MM.1S (cell line): Measurements from ENCODE around the gene CCNT2.

ENCODE experiments used
- DNase-seq: peaks from one replicate; pipeline ENCODE4 v3.0.0-alpha.2; 2015
- H2AFZ ChIP-seq: fragments of 300-600 bp; sonication (generic); 2 replicates; pipeline ENCODE4 v1.6.0; 2016; ENCODE audit warnings: antibody characterized with exemption, low read length
- H3F3A ChIP-seq: fragments of 300-600 bp; sonication (generic); 2 replicates; pipeline ENCODE4 v1.6.1; 2016; ENCODE audit warnings: mild to moderate bottlenecking, antibody characterized with exemption, low read length, moderate library complexity, mixed read lengths; ENCODE audit not compliant: insufficient read depth
- H3K27ac ChIP-seq: fragments of 300-600 bp; sonication (generic); 2 replicates; pipeline ENCODE4 v1.5.1; 2016; ENCODE audit warnings: mild to moderate bottlenecking, low read length
- H3K27me3 ChIP-seq: fragments of 300-600 bp; sonication (generic); replicated peaks from 2 replicates; pipeline ENCODE4 v1.6.0; 2016; ENCODE audit warnings: low read length; ENCODE audit not compliant: insufficient read depth
- H3K36me3 ChIP-seq: fragments of 300-600 bp; sonication (generic); replicated peaks from 2 replicates; pipeline ENCODE4 v1.6.1; 2016; ENCODE audit warnings: mild to moderate bottlenecking, low read length, mixed read lengths; ENCODE audit not compliant: insufficient read depth
- H3K4me1 ChIP-seq: fragments of 300-600 bp; sonication (generic); 2 replicates; pipeline ENCODE4 v1.6.1; 2016; ENCODE audit warnings: low read length, mixed read lengths
- H3K4me2 ChIP-seq: fragments of 300-600 bp; sonication (generic); 2 replicates; pipeline ENCODE4 v1.6.0; 2016; ENCODE audit warnings: low read depth, low read length
- H3K4me3 ChIP-seq: fragments of 300-600 bp; sonication (generic); 2 replicates; pipeline ENCODE4 v1.5.1; 2016; ENCODE audit warnings: low read length, mixed read lengths
- H3K79me2 ChIP-seq: fragments of 300-600 bp; sonication (generic); 2 replicates; pipeline ENCODE4 v1.6.1; 2016; ENCODE audit warnings: mixed run types, low read length, mixed read lengths
- H3K9ac ChIP-seq: fragments of 300-600 bp; sonication (generic); 2 replicates; pipeline ENCODE4 v1.6.1; 2016; ENCODE audit warnings: low read length, mixed read lengths
- H3K9me2 ChIP-seq: fragments of 300-600 bp; sonication (generic); replicated peaks from 2 replicates; pipeline ENCODE4 v1.6.1; 2016; ENCODE audit warnings: mild to moderate bottlenecking, low read length, mixed read lengths; ENCODE audit not compliant: insufficient read depth
- H3K9me3 ChIP-seq: fragments of 300-600 bp; sonication (generic); replicated peaks from 2 replicates; pipeline ENCODE4 v1.6.1; 2016; ENCODE audit warnings: mild to moderate bottlenecking, low read length, mixed read lengths; ENCODE audit not compliant: insufficient read depth
- H4K20me1 ChIP-seq: fragments of 300-600 bp; sonication (generic); 2 replicates; pipeline ENCODE4 v1.6.1; 2016; ENCODE audit warnings: mild to moderate bottlenecking, low read length, moderate library complexity, mixed read lengths; ENCODE audit not compliant: insufficient read depth
- CTCF ChIP-seq: fragments of 300-600 bp; sonication (generic); IDR thresholded peaks from 2 replicates; pipeline ENCODE4 v1.5.1; 2016; ENCODE audit warnings: antibody characterized with exemption, low read length, mixed read lengths
- EZH2 ChIP-seq: fragments of 300-600 bp; sonication (generic); optimal IDR thresholded peaks from 2 replicates; pipeline ENCODE3; 2017; ENCODE audit warnings: low read depth, mild to moderate bottlenecking, antibody characterized with exemption, low read length, mixed read lengths
- EZH2phosphoT487 ChIP-seq: fragments of 300-600 bp; sonication (generic); IDR thresholded peaks from 2 replicates; pipeline ENCODE4 v1.6.1; 2018; ENCODE audit warnings: antibody characterized with exemption, low read length

Gene CCNT2

GRCh38 chr2:134926231-134926931, 7.8 kb downstream of the CCNT2 start:
- H3K9ac ChIP-seq = no peak overlapping the region
- peaks cover 4% of the 10 kb centered on the region; the same call in 1 of the 2 replicates for H3K4me1 ChIP-seq
- H3K9me3 ChIP-seq = no peaks in the 10 kb centered on the region
- no peak for DNase-seq
- H3K79me2 ChIP-seq = peaks cover 100% of the 10 kb centered on the region
- no peaks in the 10 kb centered on the region for H3K9me2 ChIP-seq
- H3K27ac ChIP-seq = no peak overlapping the region
- peaks cover 74% of the 10 kb centered on the region for H4K20me1 ChIP-seq
- H3K4me2 ChIP-seq = no peak overlapping the region
- TF ChIP-seq EZH2phosphoT487 (no peak), EZH2 (no peak), CTCF (no peak)
- H3K36me3 ChIP-seq = no peaks in the 10 kb centered on the region; the same call in 1 of the 2 replicates
- H2AFZ ChIP-seq = no peak overlapping the region
- no peaks in the 10 kb centered on the region for H3K27me3 ChIP-seq
- H3K4me3 ChIP-seq = no peak overlapping the region
- H3F3A ChIP-seq = no peaks in the 10 kb centered on the region

- H4K20me1 ChIP-seq = peaks cover 78% of the 10 kb centered on the region
- H3F3A ChIP-seq = no peaks in the 10 kb centered on the region
- no peak overlapping the region for H3K9ac ChIP-seq
- no peak overlapping the region for H3K4me3 ChIP-seq
- H2AFZ ChIP-seq = no peak overlapping the region
- H3K4me1 ChIP-seq = peaks cover 4% of the 10 kb centered on the region; the same call in 1 of the 2 replicates
- TF ChIP-seq EZH2 = no peak
- TF ChIP-seq CTCF = no peak
- no peak for TF ChIP-seq EZH2phosphoT487
- no peaks in the 10 kb centered on the region; the same call in 1 of the 2 replicates for H3K36me3 ChIP-seq
- H3K27ac ChIP-seq = no peak overlapping the region
- no peak overlapping the region for H3K4me2 ChIP-seq
- peaks cover 100% of the 10 kb centered on the region for H3K79me2 ChIP-seq
- H3K27me3 ChIP-seq = no peaks in the 10 kb centered on the region
- DNase-seq = no peak
- no peaks in the 10 kb centered on the region for H3K9me2 ChIP-seq
- no peaks in the 10 kb centered on the region for H3K9me3 ChIP-seq
Measured at GRCh38 chr2:134927195-134927594, 8.6 kb downstream of the CCNT2 start.

- H3K9me2 ChIP-seq = no peaks in the 10 kb centered on the region
- H3K4me2 ChIP-seq = no peak overlapping the region
- H3K79me2 ChIP-seq = peaks cover 100% of the 10 kb centered on the region
- no peak for TF ChIP-seq CTCF
- TF ChIP-seq EZH2phosphoT487 = no peak
- TF ChIP-seq EZH2 = no peak
- no peaks in the 10 kb centered on the region for H3K9me3 ChIP-seq
- H3K36me3 ChIP-seq = no peaks in the 10 kb centered on the region; the same call in 1 of the 2 replicates
- H3F3A ChIP-seq = no peaks in the 10 kb centered on the region
- H4K20me1 ChIP-seq = peaks cover 70% of the 10 kb centered on the region
- H3K9ac ChIP-seq = no peak overlapping the region
- H3K27me3 ChIP-seq = no peaks in the 10 kb centered on the region
- H2AFZ ChIP-seq = no peak overlapping the region
- no peak overlapping the region for H3K27ac ChIP-seq
- H3K4me1 ChIP-seq = peaks cover 4% of the 10 kb centered on the region; the same call in 1 of the 2 replicates
- H3K4me3 ChIP-seq = no peak overlapping the region
- no peak for DNase-seq
Measured at GRCh38 chr2:134932864-134933526, 14.4 kb downstream of the CCNT2 start.
